GM12878 (cell line): ENCODE data around the gene CFLAR.

Source experiments
- MTA3 ChIP-seq: IDR thresholded peaks from 2 replicates; pipeline ENCODE4 v1.6.1; 2012; ENCODE audit warnings: low read length, inconsistent platforms, borderline replicate concordance
- MYC ChIP-seq: IDR thresholded peaks from 2 replicates; pipeline ENCODE4 v1.6.1; 2011; ENCODE audit warnings: mild to moderate bottlenecking, low read length, moderate library complexity, inconsistent platforms; ENCODE audit not compliant: insufficient read depth, insufficient replicate concordance, insufficient read length, severe bottlenecking
- POLR2AphosphoS2 ChIP-seq: IDR thresholded peaks from 2 replicates; pipeline ENCODE4 v1.6.1; 2011; ENCODE audit warnings: low read depth, mild to moderate bottlenecking, low read length, improper control_type of control experiment, moderate library complexity
- POLR2AphosphoS5 ChIP-seq: IDR thresholded peaks from 2 replicates; pipeline ENCODE4 v1.6.1; 2011; ENCODE audit warnings: mild to moderate bottlenecking, low read length, inconsistent platforms
- RB1 ChIP-seq: fragments of 450-650 bp; formaldehyde crosslinking; IDR thresholded peaks from 2 replicates; pipeline ENCODE4 v1.6.1; 2017; ENCODE audit warnings: mild to moderate bottlenecking, borderline replicate concordance
- TBL1XR1 ChIP-seq: IDR thresholded peaks from 2 replicates; pipeline ENCODE4 v1.6.1; 2012; ENCODE audit warnings: low read depth, low read length, improper control_type of control experiment
- ZNF217 ChIP-seq: fragments of 450-650 bp; IDR thresholded peaks from 2 replicates; pipeline ENCODE4 v1.6.1; 2017; ENCODE audit warnings: antibody characterized with exemption, mild to moderate bottlenecking
- ZNF274 ChIP-seq: IDR thresholded peaks from one replicate; pipeline ENCODE4 v1.8.0; 2011; ENCODE audit not compliant: insufficient read length, insufficient read depth
- TF ChIP-seq, protein P1 (sequence below), 3 experiments: IDR thresholded peaks in 2 of 3; conservative IDR thresholded peaks in 1 of 3; 2 replicates each; pipeline ENCODE4 v1.5.1; 2011; ENCODE audit warnings: low read depth in 3 of 3, low read length in 3 of 3, mild to moderate bottlenecking in 3 of 3, control low read depth in 2 of 3, moderate library complexity in 2 of 3, inconsistent platforms in 1 of 3, mixed read lengths in 1 of 3; ENCODE audit not compliant: control insufficient read depth in 2 of 3, insufficient read depth in 1 of 3; ENCODE audit errors: extremely low read depth in 1 of 3

DNA sequence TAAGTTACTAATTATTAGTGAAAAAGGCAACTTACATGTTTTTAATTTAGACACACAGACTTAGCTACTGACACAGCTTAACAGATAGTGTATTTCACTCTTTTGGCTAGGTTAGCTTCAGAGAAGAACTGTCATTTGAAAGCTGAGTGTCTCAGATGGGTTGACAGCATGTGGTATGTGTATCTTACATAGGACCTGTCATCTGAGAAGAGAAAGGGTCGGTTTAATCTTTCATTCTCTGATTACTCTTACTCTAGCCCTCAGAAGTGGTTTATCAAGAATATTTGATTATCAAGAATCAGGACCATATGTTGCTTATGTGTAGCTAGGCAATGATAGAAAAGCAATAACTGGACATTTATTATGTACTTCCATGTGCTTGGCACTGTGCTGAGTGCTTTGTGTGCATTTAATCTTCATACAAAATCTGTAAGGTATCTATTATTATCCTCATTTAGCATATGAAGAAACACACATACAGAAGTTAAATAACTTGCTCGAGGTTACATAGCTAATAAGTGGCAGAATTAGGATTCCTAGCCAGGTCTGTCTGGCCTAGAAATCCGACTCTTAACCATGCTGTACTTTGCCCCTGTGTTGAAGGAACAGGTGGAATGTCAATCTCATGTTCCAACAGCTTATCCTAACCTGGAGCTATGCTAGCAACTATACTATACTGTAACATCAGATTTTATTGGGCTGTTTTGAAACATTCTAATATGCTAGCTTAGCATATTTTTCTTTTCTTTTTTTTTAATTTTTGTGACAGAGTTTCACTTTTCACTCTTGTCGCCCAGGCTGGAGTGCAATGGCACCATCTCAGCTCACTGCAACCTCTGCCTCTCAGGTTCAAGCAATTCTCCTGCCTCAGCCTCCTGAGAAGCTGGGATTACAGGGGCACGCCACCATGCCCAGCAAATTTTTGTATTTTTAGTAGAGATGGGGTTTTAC lies 28.4 kb downstream of the CFLAR start:
- TF ChIP-seq POLR2AphosphoS5 (no peak), MTA3 (no peak), TBL1XR1 (no peak), ZNF274 (no peak), ZNF217 (no peak), RB1 (no peak), MYC (no peak), POLR2AphosphoS2 (no peak)
- TF ChIP-seq, protein P1, sequence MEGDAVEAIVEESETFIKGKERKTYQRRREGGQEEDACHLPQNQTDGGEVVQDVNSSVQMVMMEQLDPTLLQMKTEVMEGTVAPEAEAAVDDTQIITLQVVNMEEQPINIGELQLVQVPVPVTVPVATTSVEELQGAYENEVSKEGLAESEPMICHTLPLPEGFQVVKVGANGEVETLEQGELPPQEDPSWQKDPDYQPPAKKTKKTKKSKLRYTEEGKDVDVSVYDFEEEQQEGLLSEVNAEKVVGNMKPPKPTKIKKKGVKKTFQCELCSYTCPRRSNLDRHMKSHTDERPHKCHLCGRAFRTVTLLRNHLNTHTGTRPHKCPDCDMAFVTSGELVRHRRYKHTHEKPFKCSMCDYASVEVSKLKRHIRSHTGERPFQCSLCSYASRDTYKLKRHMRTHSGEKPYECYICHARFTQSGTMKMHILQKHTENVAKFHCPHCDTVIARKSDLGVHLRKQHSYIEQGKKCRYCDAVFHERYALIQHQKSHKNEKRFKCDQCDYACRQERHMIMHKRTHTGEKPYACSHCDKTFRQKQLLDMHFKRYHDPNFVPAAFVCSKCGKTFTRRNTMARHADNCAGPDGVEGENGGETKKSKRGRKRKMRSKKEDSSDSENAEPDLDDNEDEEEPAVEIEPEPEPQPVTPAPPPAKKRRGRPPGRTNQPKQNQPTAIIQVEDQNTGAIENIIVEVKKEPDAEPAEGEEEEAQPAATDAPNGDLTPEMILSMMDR (IDR thresholded peaks at IDR 0.05 in 2 of 3, conservative IDR thresholded peaks at IDR 0.05 in 1 of 3; ENCODE audit: control insufficient read depth in 2 of 3, extremely low read depth in 1 of 3, insufficient read depth in 1 of 3, low read depth in 3 of 3, low read length in 3 of 3) = no peak
